ENCODE measurements around the gene PCDHAC1. TPM values are rescaled to one million over a fixed set of nuclear protein-coding genes. Genes with fewer than 3 reads are reported as not detected.

Gene PCDHAC1
- total RNA-seq, 2 donors from 2014 or later = 1.8 to 4.0 TPM

GRCh38 chr5:140926443-140927227 is 536 bp downstream of the PCDHAC1 start:
- DNase-seq (peak; percentile 84 to 92 (median 88)), ATAC-seq (peak; percentile 95)
- peak; percentile 10 to 61 (median 43) for TF ChIP-seq POLR2A (IDR thresholded peaks at IDR 0.05)
- TF ChIP-seq, protein P1, sequence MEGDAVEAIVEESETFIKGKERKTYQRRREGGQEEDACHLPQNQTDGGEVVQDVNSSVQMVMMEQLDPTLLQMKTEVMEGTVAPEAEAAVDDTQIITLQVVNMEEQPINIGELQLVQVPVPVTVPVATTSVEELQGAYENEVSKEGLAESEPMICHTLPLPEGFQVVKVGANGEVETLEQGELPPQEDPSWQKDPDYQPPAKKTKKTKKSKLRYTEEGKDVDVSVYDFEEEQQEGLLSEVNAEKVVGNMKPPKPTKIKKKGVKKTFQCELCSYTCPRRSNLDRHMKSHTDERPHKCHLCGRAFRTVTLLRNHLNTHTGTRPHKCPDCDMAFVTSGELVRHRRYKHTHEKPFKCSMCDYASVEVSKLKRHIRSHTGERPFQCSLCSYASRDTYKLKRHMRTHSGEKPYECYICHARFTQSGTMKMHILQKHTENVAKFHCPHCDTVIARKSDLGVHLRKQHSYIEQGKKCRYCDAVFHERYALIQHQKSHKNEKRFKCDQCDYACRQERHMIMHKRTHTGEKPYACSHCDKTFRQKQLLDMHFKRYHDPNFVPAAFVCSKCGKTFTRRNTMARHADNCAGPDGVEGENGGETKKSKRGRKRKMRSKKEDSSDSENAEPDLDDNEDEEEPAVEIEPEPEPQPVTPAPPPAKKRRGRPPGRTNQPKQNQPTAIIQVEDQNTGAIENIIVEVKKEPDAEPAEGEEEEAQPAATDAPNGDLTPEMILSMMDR (IDR thresholded peaks at IDR 0.05) = peak; percentile 65 to 86 (median 80)
- Histone ChIP-seq H3K27me3 (no peaks in the 10 kb centered on the region), H3K4me1 (peaks cover 26% of the 10 kb centered on the region), H3K4me3 (peak overlapping the region; percentile 10 to 34), H3K36me3 (replicated peaks in 1 of 2; ENCODE audit: insufficient read depth in 1 of 2, low read depth in 2 of 2) (no peaks in the 10 kb centered on the region), H3K27ac (peak overlapping the region; percentile 12 to 80 (median 64)), H3K9me3 (no peaks in the 10 kb centered on the region)
- 1% methylated on average over 26 to 72 of the region's 74 CpGs for WGBS, 2 donors
- intact Hi-C loops (cut with DNase I) = no loop called here

DNA sequence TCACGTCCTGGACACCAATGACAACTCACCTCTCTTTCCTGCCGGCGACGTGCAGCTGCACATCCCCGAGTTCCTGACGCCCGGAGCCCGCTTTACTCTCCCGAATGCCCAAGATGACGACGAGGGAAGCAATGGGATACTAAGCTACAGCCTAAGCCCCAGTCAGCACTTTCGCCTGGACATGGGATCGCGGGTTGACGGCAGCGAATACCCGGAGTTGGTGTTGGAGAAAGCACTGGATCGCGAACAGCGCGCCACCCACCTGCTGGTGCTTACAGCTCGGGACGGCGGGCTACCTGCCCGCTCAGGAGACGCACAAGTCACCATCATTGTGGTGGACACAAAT is 1.1 kb downstream of the PCDHAC1 start:
- DNase-seq (peak; percentile 18 to 54 (median 32)), ATAC-seq (peak; percentile 28)
- intact Hi-C loops (cut with DNase I) = no loop called here
- TF ChIP-seq, protein P1 (IDR thresholded peaks at IDR 0.05) = no peak
- no peak for TF ChIP-seq POLR2A (IDR thresholded peaks at IDR 0.05)
- peak overlapping the region in 3 of 4 donors; percentile 53 to 80 (median 76) for H3K27ac ChIP-seq
- H3K36me3 ChIP-seq (replicated peaks in 1 of 2; ENCODE audit: insufficient read depth in 1 of 2, low read depth in 2 of 2) = no peaks in the 10 kb centered on the region
- H3K4me3 ChIP-seq = peak overlapping the region; percentile 10 to 34
- no peaks in the 10 kb centered on the region for H3K27me3 ChIP-seq
- H3K4me1 ChIP-seq = peaks cover 26% of the 10 kb centered on the region
- H3K9me3 ChIP-seq = no peaks in the 10 kb centered on the region
- 0 to 2% methylated on average over 2 to 20 of the region's 26 CpGs for WGBS, 2 donors

DNA sequence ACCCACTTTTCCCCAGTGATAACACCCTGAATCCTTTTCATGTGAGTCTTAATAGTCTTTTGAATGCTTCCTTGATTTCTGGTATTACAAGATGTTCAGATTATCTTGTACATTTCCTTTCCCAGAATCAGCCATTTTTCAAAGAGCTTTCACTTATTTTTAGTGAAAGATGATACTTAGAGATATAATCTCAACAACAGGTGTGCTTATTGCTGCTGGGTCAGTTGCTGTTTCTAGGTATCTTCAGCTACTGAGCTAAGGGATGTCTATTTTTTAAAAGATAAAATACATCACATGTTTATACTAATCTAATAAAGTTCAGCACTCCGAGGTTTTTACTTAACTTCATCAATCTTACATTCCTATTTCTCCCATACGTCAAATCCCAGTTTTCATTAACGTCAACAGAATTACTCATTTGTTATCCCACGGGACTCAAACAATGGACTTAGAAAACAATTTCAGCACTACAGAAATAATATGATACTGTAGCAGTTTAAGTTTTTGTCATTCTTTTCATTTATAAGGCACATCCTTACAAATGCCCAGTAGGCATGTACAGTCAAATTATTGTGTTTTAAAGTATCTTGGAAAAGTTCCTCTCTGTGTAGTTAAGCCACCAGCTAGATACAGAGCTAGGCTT is 9.0 kb downstream of the PCDHAC1 start:
- Histone ChIP-seq H3K27ac (no peak overlapping the region), H3K9me3 (no peaks in the 10 kb centered on the region), H3K4me3 (no peak overlapping the region), H3K36me3 (replicated peaks in 1 of 2; ENCODE audit: insufficient read depth in 1 of 2, low read depth in 2 of 2) (no peaks in the 10 kb centered on the region), H3K4me1 (no peaks in the 10 kb centered on the region), H3K27me3 (no peaks in the 10 kb centered on the region)
- intact Hi-C loops (cut with DNase I) = no loop called here
- 69 to 77% methylated on average over 4 of the region's 4 CpGs for WGBS, 2 donors
- TF ChIP-seq, protein P1 (IDR thresholded peaks at IDR 0.05) = no peak
- TF ChIP-seq POLR2A (IDR thresholded peaks at IDR 0.05) = no peak
- no peak for DNase-seq
- no peak for ATAC-seq

DNA sequence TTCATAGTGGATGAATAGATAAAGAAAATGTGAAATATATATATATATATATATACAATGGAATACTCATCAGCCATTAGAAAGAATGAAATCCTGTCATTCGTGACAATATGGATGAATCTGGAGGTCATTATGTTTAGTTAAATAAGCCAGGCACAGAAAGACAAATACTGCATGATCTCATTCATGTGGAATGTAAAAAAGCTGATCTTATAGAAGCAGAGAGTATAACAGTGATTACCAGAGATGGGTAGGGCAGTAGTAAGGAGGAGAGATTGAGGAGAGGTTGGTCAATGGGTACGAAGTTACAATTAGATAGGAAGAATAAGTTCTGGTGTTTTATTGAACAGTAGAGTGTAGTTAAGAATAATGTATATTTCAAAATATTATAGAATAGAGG is 20.5 kb downstream of the PCDHAC1 start:
- TF ChIP-seq, protein P1 (IDR thresholded peaks at IDR 0.05) = no peak
- TF ChIP-seq POLR2A (IDR thresholded peaks at IDR 0.05) = no peak
- no peak for DNase-seq
- no peaks in the 10 kb centered on the region for H3K27me3 ChIP-seq
- H3K4me1 ChIP-seq = no peaks in the 10 kb centered on the region
- intact Hi-C loops (cut with DNase I) = no loop called here
- no peak overlapping the region for H3K4me3 ChIP-seq
- no peaks in the 10 kb centered on the region for H3K36me3 ChIP-seq (replicated peaks in 1 of 2; ENCODE audit: insufficient read depth in 1 of 2, low read depth in 2 of 2)
- H3K27ac ChIP-seq = no peak overlapping the region
- no peak for ATAC-seq
- WGBS, 2 donors = 36 to 63% methylated on average over 2 of the region's 2 CpGs
- no peaks in the 10 kb centered on the region for H3K9me3 ChIP-seq
